ENCODE results near the gene ULK4.
"Not testable (repeated sequence)": the region's sequence is repeated elsewhere in the genome, so short reads cannot be mapped to it uniquely, and the experiment has no call there.

ULK4 gene

DNA sequence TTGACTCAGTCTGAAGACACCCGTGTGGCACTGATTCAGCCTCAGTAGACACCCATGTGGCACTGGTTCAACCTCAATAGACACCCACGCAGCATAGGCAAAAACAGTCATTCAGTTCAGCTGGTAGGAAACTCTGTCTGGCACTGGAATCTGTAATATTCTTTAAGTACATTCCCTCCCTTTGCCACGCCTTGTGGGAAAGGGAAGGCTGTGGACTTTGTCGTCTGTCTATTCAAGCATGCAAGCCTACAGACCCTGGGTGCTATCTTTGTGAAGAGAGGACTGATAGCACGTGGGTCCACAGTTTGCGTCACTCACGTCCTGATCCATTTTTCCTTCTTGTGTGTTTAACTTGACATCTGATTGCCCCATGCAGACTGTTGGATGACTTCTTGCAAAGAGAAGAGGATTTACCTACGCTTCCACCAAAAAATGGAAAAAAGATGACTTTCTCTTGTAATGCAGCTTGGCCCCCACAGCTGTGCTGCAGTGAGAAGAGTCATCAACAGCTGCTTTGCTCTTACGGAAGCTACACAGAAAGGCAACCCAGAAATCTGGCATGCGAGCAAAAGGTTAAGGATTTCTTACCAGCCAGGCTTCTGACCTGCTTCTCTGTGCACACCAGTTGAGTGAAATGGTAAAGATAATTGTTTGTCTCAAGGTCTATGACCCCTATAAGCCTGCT is 278.1 kb downstream of the ULK4 start:
- DNase-seq = no peak

GRCh38 chr3:41682996-41683395 is 278.9 kb downstream of the ULK4 start:
- no peak for DNase-seq

GRCh38 chr3:41682382-41682781 is 279.5 kb downstream of the ULK4 start:
- DNase-seq = no peak

DNA sequence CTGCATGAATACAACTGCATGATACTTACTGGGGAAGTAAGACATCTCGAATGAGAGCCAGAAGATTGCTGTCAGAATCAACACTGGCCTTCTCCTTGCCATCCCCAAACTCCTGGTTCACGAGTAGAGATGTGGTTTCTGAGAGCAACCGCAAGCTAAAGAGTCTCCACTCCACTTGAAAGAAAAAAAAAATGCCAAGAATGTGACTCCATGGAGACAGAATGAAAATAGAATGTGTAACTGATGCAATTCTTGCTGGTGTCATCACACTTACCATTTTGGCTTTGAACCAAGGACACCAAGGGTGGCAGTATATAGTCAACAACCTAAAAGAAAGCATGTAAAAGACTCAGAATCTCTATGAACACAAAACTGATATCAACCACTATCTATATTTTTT is 280.4 kb downstream of the ULK4 start:
- no peak for DNase-seq

GRCh38 chr3:41679374-41679773 is 282.5 kb downstream of the ULK4 start:
- no peak for DNase-seq

- DNase-seq = not testable (repeated sequence)
These were observed 286.8 kb downstream of the ULK4 start for GRCh38 chr3:41675102-41675501.

DNA sequence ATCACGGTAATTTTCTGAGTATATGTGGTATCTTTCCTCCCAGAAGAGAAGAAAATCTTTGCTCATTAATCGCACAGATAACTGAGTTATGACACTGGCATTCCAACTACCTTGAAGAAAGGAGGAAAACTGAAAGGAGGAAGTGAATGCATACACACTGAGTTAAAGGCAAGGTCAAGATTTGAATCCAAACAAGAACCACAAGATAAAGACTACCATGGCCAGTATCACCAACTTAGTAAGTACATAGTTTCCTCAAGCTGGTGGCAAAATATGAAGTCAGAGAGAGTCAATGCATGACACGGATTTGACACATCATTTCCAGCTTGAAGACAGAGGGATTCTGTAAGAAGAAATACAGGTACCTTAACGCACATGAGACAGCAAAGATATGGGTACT is 287.5 kb downstream of the ULK4 start:
- DNase-seq = no peak

GRCh38 chr3:41673650-41674049 is 288.3 kb downstream of the ULK4 start:
- DNase-seq = no peak

DNA sequence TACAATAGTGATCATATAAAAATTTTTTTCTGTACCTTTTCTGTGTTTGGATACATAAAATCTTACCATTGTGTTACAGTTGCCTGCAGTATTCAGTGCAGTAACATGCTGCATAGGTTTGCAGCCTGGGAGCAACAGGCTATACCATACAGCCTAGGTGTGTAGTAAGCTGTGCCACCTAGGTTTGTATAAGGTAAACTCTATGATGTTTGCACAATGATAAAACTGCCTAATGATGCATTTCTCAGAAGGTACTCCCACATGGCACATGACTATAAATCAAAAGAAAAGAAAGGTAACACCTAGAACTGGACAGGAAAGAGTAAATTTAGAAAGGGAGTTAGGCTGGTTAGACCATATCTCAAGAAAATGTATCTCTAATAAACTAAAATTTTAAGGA is 293.5 kb downstream of the ULK4 start:
- DNase-seq = no peak

DNA sequence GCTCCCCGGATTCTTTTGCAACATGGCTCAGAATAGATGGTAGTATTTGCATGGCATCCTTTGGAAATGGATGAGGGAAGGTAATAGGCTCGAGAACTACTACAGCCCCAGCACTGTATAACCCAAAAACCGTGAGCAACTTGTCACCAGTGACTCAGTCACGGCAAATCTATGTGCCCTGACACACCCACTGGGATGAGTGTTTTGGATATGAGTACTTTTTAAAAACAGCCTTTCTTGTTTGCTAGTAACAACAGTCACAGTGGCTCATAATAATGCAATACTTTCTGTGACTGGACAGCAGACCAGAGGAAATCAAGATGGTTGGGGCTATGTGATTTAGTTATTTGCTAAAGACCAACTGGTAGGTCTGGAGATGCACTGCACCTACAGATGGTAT is 299.6 kb downstream of the ULK4 start:
- no peak for DNase-seq

- DNase-seq = no peak
These were observed 300.1 kb downstream of the ULK4 start for GRCh38 chr3:41661796-41662195.

GRCh38 chr3:41660510-41660909 is 301.4 kb downstream of the ULK4 start:
- no peak for DNase-seq

- DNase-seq = no peak
These were observed 308.2 kb downstream of the ULK4 start for GRCh38 chr3:41653571-41654239.

GRCh38 chr3:41652931-41653330 is 309.0 kb downstream of the ULK4 start:
- DNase-seq = no peak

DNA sequence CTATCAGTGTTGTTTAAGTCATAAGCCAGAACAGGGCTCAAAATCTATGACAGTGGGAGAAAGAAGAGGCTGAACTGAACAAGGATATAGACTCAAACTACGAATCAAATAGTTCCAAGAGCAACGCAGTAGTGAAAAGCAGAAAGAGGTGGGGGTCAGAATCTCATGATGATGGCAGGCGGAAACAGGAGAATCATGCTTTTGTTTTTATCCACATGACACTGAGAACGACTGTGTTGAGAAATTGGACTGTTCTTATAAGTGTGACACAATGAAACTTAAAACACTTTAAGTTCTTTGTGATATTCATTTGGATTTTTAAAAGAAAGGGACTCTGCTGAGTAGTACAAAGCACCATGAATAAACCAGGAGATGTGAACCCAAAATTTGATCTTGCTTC is 309.4 kb downstream of the ULK4 start:
- DNase-seq = no peak

GRCh38 chr3:41651718-41652117 is 310.2 kb downstream of the ULK4 start:
- DNase-seq = no peak

- no peak for DNase-seq
These were observed 311.5 kb downstream of the ULK4 start for GRCh38 chr3:41650406-41650805.

DNA sequence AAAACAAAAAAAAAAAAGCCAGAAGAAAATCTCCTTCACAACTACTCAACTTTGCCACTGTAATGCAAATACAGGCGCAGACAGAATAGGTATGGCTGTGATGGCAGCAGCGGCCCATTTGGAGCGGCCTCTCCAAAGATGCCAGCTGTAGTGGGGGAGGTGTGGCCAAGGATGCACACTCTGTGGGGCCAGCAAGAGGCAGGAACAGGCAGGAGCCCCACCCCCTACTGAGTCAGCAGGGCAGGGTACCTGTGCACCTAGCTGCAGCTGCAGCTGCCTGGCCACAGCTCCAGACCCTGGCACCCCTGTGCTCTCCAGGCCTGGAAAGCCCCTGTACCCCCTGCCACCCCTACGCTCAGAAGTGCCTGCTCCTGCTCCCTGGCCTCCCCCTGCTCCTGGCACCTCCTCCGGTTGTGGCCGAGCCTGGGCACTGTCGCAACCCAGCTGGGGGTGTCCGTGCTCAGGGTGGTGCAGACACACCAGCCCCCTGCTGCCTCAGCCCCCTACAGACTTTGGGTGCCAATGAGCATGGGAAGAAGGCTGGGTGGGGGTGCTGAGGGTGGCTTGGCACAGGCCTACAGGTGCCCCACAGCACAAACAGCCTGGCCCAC is 312.7 kb downstream of the ULK4 start:
- no peak for DNase-seq

DNA sequence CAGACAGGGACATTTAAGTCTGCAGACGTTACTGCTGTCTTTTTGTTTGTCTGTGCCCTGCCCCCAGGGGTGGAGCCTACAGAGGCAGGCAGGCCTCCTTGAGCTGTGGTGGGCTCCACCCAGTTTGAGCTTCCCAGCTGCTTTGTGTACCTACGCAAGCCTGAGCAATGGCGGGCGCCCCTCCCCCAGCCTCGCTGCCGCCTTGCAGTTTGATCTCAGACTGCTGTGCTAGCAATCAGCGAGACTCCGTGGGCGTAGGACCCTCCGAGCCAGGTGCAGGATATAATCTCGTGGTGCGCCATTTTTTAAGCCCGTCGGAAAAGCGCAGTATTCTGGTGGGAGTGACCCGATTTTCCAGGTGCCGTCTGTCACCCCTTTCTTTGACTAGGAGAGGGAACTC is 314.2 kb downstream of the ULK4 start:
- DNase-seq = not testable (repeated sequence)

- no peak for DNase-seq
These were observed 321.8 kb downstream of the ULK4 start for GRCh38 chr3:41640076-41640475.

GRCh38 chr3:41638381-41638780 is 323.5 kb downstream of the ULK4 start:
- no peak for DNase-seq

GRCh38 chr3:41632700-41633099 is 329.2 kb downstream of the ULK4 start:
- DNase-seq = no peak

GRCh38 chr3:41630708-41631107 is 331.2 kb downstream of the ULK4 start:
- no peak for DNase-seq

DNA sequence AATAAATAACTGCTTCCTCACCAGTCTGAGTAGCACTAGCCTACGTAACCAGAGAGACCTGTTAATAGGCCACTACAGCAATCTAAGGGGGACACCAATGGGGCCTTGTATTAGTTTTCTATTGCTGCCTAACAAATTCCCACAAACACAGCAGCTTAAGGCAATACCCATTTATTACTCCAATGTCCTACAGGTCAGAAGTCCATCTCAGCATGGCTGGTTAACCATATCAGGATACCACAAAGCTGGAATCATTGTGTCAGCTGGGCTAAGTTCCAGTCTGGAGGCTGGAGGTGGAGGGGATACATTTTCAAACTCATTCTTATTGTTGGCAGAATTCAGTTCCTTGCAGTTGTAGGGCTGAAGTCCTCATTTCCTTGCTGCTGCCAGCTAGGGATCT is 331.9 kb downstream of the ULK4 start:
- DNase-seq = no peak

DNA sequence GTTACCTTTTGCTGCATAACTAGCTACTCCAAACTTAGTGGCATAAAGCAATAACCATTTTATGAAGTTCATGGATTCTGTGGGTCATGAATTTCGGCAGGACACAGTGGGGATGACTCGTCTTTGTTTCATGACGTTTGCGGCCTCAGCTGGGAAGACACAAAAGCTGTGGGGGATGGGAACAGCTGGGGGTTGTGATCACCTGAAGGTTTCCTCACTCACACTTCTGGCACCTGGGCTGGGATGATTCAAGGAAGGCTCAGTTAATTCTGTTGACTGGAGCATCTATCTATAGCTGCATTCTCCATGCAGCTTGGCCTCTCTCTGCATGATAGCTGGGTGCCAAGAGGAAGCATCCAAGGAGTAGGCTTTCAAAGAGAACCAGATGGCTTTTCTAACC is 332.8 kb downstream of the ULK4 start:
- DNase-seq = no peak
